ENCODE measurements around the gene MAP2K7. TPM values are rescaled to one million over a fixed set of nuclear protein-coding genes. Genes with fewer than 3 reads are reported as not detected.

MAP2K7 gene
- total RNA-seq: 5.8 and 9.3 TPM in 2 replicates

GRCh38 chr19:7903244-7904073, at the start of gene MAP2K7:
TSS of gene MAP2K7 (plus strand) at chr19:7903877. CDS start at chr19:7903945, 68 bp downstream.

GRCh38 chr19:7874076-7874896, 29.4 kb upstream of the MAP2K7 start, which contains the start of gene PRR36:
TSS of gene PRR36 (minus strand) at chr19:7874390. CDS start at chr19:7873689, 701 bp downstream.

GRCh38 chr19:7888145-7888825, 15.4 kb upstream of the MAP2K7 start, which contains the start of gene LRRC8E:
TSS of gene LRRC8E (plus strand) at chr19:7888510. CDS start at chr19:7895604, 7,094 bp downstream.

GRCh38 chr19:7914598-7915045, 10.9 kb downstream of the MAP2K7 start, which contains the start of gene TGFBR3L:
TSS of gene TGFBR3L (plus strand) at chr19:7914830.

GRCh38 chr19:7919610-7920518, 16.2 kb downstream of the MAP2K7 start, which contains the start of gene SNAPC2:
TSS of gene SNAPC2 (plus strand) at chr19:7920338. CDS start at chr19:7920367, 29 bp downstream.

GRCh38 chr19:7926021-7926726, 22.5 kb downstream of the MAP2K7 start, which contains the start of gene CTXN1:
TSS of gene CTXN1 (minus strand) at chr19:7926135. CDS start at chr19:7925538, 597 bp downstream.

GRCh38 chr19:7943444-7944176, 39.9 kb downstream of the MAP2K7 start, which contains the start of gene TIMM44:
TSS of gene TIMM44 (minus strand) at chr19:7943666. CDS start at chr19:7943651, 15 bp downstream.

Other genes starting within 250 kb of the MAP2K7 start
- gene RETN, start 234.8 kb upstream of the MAP2K7 start, total RNA-seq: not detected in 2 replicates
- not detected in 2 replicates for gene MCEMP1, start 226.8 kb upstream of the MAP2K7 start, total RNA-seq
- gene TRAPPC5, start 223.0 kb upstream of the MAP2K7 start, total RNA-seq: 124 and 126 TPM in 2 replicates
- not detected in 2 replicates for gene FCER2, start 201.7 kb upstream of the MAP2K7 start, total RNA-seq
- gene CLEC4G, start 171.8 kb upstream of the MAP2K7 start, total RNA-seq: not detected in 2 replicates
- gene CD209, start 156.3 kb upstream of the MAP2K7 start, total RNA-seq: not detected in 2 replicates
- not detected in 2 replicates for gene CLEC4M, start 140.6 kb upstream of the MAP2K7 start, total RNA-seq
- gene EVI5L, start 73.7 kb upstream of the MAP2K7 start, total RNA-seq: 13.5 and 14.7 TPM in 2 replicates
- gene PRR36, start 29.5 kb upstream of the MAP2K7 start, total RNA-seq: under 0.01 TPM in 1 of 2 replicates, not detected in the other
- gene LRRC8E, start 15.4 kb upstream of the MAP2K7 start, total RNA-seq: 6.0 and 6.3 TPM in 2 replicates
- 0.85 and 2.0 TPM in 2 replicates for gene TGFBR3L, start 11.0 kb downstream of the MAP2K7 start, total RNA-seq
- 11.7 and 14.1 TPM in 2 replicates for gene SNAPC2, start 16.5 kb downstream of the MAP2K7 start, total RNA-seq
- 0.85 and 1.9 TPM in 2 replicates for gene CTXN1, start 22.3 kb downstream of the MAP2K7 start, total RNA-seq
- 53.7 and 65.7 TPM in 2 replicates for gene TIMM44, start 39.8 kb downstream of the MAP2K7 start, total RNA-seq
- gene ELAVL1, start 101.8 kb downstream of the MAP2K7 start, total RNA-seq: 13.1 and 32.0 TPM in 2 replicates
- gene CCL25, start 148.9 kb downstream of the MAP2K7 start, total RNA-seq: not detected in 2 replicates
- gene FBN3, start 245.7 kb downstream of the MAP2K7 start, total RNA-seq: not detected in 2 replicates

All from smooth muscle cell of bladder (primary cell).